IPS-NIHi11 (cell line): ENCODE results near the gene REST.
"Not testable (repeated sequence)": the region's sequence is repeated elsewhere in the genome, so short reads cannot be mapped to it uniquely, and the experiment has no call there.

Experiments used
- DNase-seq: peaks from one replicate; pipeline ENCODE4 v3.0.0; 2012; ENCODE audit warnings: mixed read lengths, low spot score

Gene REST, protein sequence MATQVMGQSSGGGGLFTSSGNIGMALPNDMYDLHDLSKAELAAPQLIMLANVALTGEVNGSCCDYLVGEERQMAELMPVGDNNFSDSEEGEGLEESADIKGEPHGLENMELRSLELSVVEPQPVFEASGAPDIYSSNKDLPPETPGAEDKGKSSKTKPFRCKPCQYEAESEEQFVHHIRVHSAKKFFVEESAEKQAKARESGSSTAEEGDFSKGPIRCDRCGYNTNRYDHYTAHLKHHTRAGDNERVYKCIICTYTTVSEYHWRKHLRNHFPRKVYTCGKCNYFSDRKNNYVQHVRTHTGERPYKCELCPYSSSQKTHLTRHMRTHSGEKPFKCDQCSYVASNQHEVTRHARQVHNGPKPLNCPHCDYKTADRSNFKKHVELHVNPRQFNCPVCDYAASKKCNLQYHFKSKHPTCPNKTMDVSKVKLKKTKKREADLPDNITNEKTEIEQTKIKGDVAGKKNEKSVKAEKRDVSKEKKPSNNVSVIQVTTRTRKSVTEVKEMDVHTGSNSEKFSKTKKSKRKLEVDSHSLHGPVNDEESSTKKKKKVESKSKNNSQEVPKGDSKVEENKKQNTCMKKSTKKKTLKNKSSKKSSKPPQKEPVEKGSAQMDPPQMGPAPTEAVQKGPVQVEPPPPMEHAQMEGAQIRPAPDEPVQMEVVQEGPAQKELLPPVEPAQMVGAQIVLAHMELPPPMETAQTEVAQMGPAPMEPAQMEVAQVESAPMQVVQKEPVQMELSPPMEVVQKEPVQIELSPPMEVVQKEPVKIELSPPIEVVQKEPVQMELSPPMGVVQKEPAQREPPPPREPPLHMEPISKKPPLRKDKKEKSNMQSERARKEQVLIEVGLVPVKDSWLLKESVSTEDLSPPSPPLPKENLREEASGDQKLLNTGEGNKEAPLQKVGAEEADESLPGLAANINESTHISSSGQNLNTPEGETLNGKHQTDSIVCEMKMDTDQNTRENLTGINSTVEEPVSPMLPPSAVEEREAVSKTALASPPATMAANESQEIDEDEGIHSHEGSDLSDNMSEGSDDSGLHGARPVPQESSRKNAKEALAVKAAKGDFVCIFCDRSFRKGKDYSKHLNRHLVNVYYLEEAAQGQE

DNA sequence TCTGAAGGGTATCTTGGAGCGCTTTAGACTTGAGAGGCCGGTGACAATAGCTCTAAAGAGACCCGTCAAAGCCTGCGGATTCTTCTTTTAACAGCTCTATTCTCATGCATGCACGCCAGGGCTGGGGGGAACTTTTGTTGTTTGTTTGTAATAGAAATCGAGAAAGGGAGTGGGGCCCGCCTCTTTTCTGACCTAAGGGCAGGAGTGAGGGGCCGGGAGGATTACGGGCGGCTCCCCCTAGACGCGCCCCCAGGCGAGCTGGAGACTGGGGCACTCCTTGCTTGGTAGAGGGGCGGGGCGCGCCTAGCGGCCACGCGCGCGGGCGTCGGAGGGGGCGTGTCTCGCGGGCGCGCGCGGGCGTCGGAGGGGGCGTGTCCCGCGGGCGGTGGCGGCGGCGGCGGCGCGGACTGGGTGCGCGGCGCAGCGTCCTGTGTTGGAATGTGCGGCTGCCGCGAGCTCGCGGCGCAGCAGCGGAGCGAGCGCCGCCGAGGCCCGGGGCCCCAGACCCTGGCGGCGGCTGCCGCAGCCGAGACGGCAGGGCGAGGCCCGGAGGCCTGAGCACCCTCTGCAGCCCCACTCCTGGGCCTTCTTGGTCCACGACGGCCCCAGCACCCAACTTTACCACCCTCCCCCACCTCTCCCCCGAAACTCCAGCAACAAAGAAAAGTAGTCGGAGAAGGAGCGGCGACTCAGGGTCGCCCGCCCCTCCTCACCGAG, at the start of gene REST:
Gene REST, plus strand, starts transcription at position 412 of the 717 bp plus-strand sequence. CDS start 2,739 bp downstream, outside the sequence.
- peak; percentile 94 for DNase-seq

DNA sequence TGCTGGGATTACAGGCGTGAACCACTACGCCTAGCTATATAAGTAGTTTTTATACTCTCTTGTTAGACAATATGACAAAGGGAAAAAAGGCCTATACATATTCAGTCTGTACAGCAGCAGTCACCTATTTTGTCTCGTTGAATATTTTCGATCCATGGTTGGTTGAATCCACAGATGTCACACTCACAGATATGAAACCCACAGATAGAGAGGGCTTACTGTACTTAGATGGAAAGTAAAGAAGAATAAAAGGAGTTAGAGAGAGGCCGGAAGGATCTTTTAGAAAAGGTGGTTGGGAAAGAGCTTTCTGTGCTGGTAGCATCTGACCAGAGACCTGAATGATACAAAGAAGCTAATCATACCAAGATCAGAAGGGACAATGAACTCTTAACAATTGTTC, 47.9 kb upstream of the REST start:
- no peak for DNase-seq

DNA sequence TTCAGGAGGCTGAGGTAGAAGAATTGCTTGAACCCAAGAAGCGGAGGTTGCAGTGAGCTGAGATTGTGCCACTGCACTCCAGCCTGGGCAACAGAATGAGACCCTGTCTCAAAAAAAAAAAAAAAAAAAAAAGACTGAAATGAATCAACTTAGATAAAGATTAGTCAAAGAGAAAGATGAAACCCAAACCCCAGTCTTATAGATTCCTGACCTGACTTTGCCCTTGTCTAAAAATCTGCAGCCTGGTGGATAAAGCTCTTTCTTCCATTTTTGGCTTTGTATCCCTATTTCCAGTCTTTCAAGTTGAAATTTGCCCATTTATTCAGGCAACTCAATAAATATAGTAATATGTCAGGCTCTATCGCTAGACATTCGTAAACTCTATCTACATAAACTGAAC, 46.9 kb upstream of the REST start:
- no peak for DNase-seq

DNA sequence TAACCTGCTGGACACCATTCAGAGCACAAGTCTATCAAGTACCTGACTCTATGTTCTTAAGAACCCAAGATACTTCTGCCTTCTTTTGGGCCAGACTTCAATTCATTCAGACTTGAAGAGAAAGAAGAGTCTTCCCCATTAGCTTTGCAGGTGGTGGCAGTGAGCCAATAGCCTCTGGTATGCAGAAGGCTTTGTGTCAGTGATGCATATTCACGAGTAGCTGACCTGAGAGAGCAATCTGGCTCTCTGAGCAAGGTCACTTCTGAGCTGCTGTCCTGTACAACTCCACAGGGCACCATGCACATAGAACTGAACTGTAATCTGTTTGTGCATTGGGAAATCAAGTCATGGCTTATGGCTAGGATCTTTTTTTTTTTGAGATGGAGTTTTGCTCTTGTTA, 46.3 kb upstream of the REST start:
- DNase-seq, result peak; percentile 49

DNA sequence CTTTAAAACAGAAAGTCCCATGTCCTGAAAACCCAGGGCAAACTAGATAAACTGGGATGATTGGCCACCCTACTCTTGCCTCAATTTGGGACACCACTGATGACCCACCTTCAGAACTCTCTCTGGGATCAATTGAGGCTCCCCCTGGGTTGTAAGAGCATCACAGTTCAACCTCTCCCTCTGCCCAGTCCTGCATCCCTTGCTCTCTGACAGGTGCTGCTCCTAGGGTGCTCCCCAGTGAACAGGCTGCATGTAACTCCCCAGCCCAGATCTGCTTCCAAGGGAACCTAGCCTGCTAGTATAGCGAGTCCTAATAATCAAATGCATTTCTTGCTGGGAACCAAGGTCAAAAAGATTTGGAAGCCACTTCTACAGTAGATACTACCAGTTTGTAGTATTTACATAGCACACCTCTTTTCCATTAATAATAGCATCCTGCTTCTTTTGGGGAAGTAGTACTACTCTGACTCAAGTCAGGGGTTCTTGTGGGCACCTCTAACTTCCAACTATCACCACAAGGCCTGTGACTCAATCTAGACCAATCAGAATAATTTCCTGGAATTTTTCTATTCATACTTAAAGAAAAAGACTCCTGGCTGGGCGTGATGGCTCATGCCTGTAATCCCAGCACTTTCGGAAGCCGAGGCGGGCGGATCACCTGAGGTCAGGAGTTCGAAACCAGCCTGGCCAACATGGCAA, 44.1 kb upstream of the REST start:
- no peak for DNase-seq

DNA sequence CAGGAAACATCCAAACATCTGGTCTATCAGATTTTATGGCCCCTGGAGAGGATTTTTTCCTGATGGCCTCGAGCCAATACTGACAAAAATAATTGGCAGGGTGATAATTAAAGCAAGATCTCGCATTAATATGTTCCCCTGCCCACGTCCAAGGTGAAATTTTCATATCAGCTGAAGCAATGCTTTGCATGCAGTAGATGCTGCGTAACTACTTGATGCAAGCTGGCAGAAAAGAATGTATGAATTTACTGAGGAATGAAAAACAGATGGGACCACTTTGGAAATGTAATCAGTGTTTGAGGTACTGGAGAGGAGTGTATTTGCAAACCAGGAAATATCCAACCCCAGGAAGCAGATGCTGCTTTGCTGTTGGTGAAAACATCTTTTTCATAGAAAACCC, 36.8 kb upstream of the REST start:
- no peak for DNase-seq

DNA sequence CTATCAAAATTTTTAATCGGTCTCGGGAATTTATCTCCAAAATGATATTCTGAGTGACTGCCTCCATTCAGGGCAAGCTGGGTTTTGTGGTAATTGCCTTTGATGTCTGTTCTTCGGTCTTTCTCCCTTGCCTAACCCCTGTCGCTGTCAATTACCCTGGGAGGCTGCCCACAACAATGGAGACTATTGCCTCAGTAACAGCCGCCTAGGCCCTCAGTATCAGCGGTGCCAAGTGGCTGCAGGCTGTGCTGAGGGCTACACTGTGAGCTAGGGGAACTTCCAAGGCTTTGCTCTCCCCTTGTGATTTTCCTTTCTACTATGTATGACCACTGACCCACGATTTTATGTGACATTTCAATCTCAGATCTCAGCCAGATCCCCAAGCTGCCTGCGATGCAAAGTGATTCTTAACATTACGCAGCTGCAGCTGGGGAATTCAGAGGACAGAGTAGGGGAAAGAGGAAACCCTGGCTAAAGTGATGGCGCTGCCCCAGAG, 36.3 kb upstream of the REST start:
- peak; percentile 75 for DNase-seq

DNA sequence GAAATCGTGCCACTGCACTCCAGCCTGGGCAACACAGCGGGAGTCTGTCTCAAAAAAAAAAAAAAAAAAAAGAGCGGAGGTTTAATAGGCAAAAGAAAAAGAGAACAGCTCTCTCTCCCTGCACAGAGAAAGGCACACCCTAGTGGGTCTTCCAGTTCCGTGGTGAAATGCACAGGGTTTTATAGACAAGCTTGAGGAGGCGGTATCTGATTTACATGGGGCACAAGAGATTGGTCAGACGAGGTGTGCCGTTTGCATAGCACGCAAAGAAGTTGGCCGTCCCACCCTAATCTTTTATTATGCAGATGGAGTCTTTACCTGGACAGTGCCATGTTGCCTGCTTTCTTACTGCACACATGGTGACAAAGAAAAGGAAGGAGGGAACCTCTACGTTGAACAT, 33.5 kb upstream of the REST start:
- peak; percentile 56 for DNase-seq

DNA sequence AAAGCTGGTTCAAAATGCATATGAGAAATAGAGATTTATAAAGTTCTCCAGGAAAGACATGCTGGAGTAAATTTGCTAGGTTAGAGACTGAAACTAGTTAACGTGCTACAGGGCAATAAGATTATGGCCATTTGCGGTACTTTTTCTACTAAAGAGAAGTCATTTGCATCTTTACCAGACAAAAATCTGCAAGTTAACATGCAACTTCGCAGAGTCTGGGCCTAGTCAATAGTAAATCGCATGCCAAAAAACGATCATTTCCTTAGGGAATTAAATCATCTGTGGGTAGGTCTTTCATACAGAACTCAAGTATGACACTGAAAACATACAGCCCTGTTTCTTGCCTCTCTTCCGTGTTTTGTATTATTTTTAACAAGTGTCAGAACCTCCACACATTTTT, 32.8 kb upstream of the REST start:
- no peak for DNase-seq

DNA sequence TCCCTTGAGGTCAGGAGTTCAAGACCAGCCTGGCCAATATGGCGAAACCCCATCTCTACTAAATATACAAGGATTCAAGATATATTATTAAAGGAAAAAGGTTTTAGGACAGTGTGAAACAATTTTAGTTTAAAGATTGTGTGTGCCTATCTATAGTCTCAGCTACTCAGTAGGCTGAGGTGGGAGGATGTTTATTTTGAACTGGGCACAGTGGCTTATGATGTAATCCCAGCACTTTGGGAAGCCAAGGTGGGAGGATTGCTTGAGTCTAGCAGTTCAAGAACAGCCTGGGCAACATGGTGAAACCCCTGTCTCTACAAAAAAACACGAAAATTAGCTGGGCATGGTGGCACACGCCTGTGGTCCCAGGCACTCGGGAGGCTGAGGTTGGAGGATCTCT, 31.4 kb upstream of the REST start:
- no peak for DNase-seq

DNA sequence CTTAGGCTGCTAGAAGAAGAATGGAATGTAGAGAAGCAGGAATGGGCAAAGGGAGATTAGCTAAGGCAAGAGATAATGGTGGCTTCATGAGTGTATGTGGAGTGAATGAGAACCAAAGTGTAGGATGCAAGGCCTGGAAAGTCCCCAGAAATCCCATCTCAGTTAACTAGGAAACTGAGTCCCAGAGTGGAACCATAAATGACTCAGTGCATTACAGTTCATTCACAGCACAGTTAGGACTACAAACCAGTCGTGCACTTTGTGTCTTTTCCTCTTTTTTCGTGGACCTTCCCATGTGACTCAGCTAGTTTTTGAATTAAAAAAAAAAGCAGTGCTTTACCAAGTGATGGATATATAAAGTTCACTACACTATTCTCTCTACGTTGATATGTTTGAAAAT, 27.7 kb upstream of the REST start:
- no peak for DNase-seq

DNA sequence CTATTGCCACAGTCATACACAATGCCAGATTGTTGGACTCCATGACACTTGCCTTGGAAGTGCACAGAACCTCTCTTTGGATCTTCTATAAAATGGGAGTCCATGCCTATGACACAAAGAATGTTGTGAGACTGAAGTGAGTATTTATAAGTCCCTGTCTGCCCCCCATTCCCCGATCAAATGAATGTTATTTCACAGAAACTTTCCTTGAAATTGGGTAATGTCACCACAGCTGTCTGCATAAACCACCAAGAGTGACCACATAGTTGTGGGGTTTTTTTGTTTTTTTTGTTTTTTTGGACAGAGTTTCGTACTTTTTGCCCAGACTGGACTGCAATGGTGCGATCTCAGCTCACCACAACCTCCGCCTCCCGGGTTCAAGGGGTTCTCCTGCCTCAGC, 27.1 kb upstream of the REST start:
- DNase-seq, result no peak

DNA sequence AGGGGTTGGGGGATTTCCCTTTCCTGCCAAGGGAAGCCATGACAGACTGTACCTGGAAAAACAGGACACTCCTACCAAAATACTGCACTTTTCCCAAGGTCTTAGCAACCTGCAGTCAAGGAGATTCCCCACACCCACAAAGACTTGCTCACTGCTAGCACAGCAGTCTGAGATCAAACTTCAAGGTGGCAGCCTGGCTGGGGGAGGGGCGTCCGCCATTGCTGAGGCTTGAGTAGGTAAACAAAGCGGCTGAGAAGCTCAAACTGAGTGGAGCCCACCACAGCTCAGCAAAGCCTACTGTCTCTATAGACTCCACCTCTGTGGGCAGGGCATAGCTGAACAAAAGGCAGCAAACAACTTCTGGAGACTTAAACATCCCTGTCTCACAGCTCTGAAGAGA, 23.2 kb upstream of the REST start:
- not testable (repeated sequence) for DNase-seq

DNA sequence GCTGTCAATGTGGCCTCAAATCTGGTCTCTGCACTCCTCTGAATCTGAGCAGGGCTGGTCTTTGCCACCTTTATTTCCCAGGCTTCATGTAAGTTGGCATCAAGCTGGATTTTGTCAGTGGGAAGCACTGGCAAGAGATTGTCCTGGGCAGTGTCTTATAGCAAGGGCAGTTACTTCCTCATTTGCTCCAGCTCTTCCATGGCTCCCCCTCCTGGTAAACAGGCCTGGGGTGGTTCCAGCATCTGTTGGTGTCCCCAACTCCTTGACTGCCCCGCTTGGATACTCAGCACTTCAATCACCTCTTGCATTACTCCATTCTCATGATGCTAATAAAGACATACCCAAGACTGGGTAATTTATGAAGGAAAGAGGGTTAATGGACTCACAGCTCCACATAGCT, 15.0 kb upstream of the REST start:
- no peak for DNase-seq

DNA sequence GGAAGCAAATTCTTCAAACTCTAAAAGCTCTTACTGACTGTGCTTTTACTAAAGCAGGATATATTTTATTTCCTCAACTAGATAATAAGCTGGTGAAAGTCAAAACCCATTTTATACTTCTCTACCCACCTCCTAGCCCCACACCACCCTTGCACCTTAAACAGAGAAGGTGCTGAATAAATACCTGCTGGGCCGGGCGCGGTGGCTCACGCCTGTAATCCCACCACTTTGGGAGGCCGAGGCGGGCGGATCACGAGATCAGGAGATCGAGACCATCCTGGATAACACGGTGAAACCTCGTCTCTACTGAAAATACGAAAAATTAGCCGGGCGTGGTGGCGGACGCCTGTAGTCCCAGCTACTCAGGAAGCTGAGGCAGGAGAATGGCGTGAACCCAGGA, 9.9 kb upstream of the REST start:
- not testable (repeated sequence) for DNase-seq

DNA sequence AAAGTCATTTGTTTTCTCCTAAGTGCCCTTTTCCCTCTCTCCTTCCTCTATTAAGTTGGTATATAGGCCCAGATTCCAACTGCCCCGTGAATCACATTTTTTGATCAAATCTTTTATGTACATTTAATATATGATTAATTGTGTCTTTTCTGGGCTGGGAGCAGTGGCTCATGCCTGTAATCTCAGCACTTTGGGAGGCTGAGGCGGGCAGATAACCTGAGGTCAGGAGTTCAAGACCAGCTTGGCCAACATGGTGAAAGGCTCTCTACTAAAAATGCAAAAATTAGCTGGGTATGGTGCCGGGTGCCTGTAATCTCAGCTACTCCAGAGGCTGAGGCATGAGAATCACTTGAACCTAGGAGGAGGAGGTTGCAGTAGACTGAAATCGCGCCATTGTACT, 7.5 kb upstream of the REST start:
- not testable (repeated sequence) for DNase-seq

DNA sequence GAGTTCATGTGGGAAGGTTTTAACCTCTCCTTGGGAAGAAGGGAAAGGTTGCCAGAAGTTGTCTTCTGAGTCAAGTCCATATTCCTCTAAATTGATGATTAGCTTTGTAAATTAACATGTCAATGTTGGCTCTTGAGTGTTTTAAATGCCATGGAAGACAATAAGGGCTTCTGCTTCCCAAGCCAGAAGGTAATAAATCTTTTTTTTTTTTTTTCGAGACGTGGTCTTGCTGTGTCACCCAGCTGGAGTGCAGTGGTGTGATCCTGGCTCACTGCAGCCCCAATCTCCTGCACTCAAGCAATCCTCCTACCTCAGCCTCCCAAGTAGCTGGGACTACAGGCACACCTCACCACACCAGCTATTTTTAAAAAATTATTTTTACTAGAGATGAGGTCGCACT, 5.0 kb upstream of the REST start:
- no peak for DNase-seq

DNA sequence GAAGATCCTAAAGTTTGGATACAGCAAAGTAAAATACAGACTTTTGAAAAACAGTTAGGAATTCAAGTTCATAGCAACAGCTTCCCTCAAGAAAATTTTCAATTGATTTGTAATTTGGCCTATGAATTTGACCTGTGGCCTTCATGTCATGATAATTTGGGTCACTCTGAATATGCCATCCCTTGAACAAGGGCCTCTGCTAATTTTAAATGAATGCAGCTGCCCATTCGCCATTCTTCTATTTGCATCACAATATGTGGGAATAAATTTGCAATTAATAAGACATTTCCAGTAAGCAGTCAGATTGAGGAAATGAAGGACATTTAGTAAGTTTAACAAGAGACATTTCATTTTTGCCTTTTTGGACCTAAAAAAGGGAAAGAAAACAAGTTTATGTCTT, 1.9 kb upstream of the REST start:
- no peak for DNase-seq

DNA sequence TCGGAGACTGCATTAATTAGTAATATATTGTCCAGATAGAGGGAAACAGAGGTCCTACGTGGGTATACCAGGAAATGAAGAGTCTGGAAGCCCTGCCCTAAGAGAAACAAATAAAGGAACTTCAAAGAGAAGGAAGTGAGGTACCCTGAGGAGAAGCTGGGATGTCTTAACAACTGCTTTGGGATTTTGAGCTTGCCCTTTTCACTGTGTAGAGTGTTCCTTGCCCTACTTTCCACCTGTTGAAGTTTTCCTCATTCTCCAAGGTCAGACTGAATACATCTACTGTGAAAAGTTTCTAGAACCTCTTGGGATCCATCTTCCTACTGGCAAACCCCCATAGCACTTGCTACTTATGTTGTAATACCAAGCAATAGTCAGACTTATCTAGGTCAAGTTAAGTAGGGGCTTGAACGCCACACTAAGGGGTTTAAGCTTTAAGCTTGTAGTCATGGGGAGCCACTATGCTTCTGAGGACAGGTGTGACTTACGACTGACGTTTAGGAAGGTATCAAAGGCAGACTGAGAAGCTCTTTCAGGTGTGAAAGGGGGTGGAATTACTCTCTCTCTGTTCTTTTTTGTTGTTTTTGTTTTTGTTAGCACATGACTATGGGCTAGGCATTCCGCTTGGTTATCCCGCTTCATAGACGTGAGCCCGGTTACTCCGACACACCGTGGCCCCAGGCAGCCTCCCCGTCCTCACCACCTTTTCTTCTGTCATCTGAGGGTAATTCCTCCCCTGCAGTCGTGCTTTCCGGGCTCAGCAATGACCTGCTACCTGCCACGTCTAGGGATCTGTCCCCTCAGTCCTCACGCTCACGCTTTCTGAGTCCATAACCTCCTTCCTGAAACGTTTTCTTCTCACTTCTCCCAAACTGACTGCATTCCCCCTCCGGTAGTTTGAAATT, 959 bp upstream of the REST start:
- peak; percentile 46 for DNase-seq
